Stimulated activated CD4-positive, alpha-beta T cell treated with anti-CD3 and anti-CD28 coated beads, Interleukin-1b, Interleukin-23, amount 100 ng/mL, for 24 hours (primary cell): Measurements from ENCODE around the gene AUH.

ENCODE experiments used
- DNase-seq, 4 experiments: peaks; one replicate each; pipeline ENCODE4 v3.0.0-alpha.2; 2020; ENCODE audit warnings: low read depth in 4 of 4, low spot score in 1 of 4

The AUH gene

GRCh38 chr9:91297306-91297705 lies 64.4 kb downstream of the AUH start:
- DNase-seq = no peak

DNA sequence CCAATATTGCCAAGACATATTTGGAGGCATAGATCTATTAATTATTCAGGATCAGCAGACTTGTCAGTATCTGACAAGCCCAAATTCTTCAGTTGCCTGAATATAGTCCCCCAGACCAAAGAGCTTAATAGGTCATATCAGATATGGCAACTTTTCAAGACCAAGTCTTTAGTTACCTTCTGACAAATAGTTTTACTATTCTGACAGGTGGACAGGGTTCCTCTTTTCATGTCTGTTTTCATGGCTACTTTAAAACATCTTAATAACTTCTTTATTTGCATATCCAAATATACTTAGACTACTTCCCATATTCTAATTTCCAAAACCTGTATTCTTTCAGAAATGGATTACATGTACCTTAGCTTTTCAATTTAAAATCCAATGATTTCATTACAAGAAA lies 65.4 kb downstream of the AUH start:
- no peak for DNase-seq

GRCh38 chr9:91295357-91295756 lies 66.4 kb downstream of the AUH start:
- no peak for DNase-seq

DNA sequence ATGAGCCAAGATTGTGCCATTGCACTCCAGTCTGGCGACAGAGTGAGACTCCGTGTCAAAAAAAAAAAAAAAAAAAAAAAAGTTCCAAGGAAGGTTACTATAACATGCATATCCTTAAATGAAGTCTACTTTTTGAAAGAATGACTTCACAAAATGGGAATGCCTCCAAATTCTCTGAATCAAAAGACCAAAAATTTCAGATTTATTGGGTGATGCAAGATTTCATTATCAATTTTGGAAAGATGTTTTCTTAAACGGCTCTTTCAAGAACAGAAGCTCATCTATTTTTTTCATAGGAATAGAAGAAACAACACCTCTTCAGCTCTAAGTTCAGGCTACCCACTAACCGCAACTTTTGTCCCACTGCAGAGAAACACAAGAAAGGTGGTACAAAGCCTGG lies 69.9 kb downstream of the AUH start:
- DNase-seq = no peak

DNA sequence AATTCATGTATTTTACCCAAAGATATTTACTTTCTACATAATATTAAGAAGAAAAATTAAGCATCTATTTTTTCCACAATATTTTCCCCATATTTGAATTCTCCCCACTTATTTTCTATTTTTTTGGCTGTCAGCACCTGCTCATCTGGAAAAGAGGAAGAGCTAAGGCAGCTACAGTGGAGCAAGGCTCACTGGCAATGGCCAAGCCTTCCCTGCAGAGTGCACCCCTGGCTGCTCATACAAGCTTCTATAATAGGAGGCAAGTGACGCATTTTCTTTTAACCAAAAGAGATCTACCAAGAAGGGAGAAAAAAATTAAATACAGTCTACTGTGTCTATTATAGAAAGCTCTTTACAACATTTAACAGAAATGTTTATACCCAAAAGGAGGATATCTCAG lies 72.5 kb downstream of the AUH start:
- no peak for DNase-seq

GRCh38 chr9:91285729-91286353 lies 75.9 kb downstream of the AUH start:
- DNase-seq = no peak

GRCh38 chr9:91282292-91282691 lies 79.4 kb downstream of the AUH start:
- no peak for DNase-seq

DNA sequence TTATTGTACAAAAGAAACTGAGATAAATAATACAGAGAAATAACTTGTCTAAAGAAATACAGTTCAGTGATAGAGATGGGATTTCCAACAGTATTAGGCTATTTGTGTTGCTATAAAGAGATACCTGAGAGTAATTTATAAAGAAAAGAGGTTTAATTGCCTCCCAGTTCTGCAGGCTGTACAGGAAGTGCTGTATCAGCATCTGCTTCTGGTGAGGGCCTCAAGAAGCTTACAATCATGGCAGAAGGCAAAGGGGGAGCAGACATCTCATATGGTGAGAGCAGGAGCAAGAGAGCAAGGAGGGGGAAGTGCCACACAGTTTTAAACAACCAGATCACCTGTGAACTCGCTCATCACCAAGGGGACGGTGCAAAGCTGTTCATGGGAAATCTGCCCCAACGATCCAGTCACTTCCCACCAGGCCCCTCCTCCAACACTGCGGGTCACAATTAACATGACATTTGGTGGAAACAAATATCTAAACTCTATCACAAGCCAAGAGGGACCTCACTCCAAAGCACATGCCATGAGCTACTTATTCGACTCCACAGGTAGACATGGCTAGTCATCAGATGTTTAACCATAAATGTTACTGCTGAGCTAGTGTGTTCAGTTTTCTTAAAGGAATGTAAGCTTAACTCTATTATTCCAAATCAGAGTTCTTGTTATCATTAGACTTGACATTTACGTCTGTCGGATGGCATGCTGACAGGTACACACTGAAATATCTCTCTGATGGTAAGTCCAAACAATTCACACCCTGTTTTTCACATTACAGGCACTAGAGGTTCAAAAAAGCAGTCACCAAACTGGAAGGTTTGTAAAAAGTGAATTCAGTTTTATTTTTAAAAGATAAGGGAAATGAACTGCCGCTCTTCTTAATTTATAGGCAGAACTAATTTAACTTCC lies 82.2 kb downstream of the AUH start:
- no peak for DNase-seq

DNA sequence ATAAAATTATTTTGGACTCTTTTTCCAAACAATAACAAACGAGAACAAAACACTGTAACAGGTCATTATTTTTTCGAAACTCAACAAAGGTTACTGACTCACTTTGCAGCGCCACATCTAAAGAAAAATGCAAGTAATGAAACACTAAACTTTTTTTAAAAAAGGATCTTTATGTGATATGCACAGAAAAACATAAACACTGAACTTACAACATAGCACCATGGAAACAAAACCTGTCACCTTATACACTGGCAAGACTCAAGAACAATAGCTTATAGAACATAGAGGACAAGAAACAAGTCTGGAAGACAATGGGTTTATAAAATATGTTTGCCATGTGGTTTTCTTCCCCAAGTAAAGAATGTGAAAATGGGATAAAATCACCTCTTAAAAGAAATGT lies 85.2 kb downstream of the AUH start:
- no peak for DNase-seq

- DNase-seq = no peak
Observed at GRCh38 chr9:91275655-91276054, 86.1 kb downstream of the AUH start.

DNA sequence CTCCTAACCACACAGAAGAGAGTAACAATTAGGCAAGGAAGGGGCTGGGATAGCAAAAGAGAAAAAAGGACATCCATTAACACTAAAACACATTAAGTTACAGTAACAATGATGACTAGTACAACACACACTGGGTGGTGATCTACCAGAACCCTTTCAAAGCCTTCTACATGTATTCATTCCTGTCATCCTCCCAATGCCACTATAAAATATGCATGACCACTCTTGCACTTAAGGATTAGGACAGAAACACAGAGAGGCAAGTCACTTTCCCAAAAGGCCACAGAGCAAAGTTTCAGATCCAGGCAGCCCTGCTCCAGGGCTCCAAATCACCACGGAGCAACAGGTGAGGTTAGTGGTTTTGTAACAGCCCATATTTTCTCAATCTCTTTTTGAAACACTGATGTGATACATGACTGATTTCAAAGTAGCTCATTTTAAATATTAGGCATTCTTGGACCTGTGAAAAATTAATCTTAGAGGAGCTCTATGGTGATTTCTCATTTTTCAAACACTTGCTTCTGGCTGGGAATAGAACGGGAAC lies 86.7 kb downstream of the AUH start:
- DNase-seq = no peak

DNA sequence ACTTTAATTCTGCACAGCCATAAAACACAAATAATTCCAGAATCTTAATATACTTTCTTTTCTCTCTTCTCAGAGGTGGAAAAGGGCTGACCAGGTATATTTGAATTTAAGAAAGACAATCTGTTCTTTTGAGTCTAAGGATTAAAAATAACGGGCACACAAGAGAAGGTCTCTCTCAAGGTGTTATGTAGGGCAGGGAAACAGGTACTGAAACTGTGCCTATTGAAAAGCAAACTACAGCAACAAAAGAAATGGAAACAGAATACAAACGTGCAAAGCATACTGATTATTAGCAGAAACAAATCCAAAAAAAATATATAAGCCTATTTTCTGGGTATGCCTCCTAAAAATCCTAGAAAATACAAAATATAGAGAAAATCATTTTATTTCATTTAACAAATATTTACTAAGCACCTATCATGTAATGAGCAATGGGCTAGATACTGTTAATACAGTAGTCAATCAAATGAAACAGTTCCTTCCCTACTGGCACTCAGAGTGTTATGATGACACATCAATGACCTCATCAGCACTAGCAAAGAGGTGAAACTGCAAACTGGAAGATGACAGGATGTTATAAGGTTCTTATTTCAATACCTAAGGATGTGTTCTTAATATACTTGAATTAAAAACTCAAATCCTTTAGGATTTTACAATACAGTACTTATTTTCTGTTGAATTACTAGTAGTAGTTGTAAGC lies 87.7 kb downstream of the AUH start:
- no peak for DNase-seq

DNA sequence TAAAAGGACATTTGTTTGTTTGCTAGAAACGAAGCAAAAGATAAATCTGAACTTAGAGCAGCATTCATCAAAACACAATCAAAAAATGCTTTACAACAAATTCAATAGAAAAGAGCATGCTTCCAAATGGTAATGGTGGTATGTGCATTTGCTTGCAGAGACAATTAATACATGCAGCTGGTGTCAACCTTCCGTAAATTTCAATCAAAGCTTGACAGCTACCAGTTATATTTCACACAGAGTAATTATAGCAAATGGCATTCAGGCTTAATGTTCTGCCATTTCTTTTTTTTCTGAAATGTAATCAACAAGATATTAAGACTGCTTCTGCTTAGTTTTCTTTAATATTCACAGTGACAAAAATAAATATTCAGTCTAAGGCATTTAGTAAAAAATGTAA lies 90.6 kb downstream of the AUH start:
- DNase-seq = no peak

DNA sequence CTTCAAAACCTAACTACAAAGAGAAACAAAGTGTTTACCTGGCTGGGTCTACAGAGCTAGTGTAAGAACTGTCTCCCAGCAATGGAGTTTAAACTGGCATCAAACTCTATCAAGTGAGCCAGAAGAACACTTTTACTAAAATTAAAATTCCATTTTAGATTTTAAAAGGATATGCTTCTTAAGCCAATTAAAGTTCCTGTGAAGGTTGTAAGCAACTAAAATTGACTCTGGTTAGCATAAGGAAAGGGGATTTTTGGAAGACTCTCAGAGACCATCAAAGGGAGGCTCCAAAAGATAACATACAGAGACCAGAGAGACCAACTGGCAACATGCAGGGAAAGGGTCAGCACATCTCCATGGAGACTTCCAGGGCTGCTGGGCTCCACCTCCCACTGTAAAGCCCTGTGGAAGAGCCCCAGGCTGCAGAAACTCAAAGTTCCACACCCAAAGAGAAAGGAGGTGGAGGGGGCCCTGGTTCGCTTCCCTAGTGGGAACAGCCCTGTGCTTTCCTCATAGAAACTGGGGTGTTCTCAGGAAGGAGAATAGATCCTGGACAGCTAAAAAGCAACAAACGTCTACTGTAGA lies 91.7 kb downstream of the AUH start:
- no peak for DNase-seq

- DNase-seq = no peak
Observed at GRCh38 chr9:91266448-91266847, 95.3 kb downstream of the AUH start.

- no peak for DNase-seq
Observed at GRCh38 chr9:91265514-91265913, 96.2 kb downstream of the AUH start.

GRCh38 chr9:91261417-91261816 lies 100.3 kb downstream of the AUH start:
- DNase-seq = no peak

GRCh38 chr9:91259162-91259561 lies 102.6 kb downstream of the AUH start:
- no peak for DNase-seq

GRCh38 chr9:91258451-91258850 lies 103.3 kb downstream of the AUH start:
- DNase-seq = no peak

DNA sequence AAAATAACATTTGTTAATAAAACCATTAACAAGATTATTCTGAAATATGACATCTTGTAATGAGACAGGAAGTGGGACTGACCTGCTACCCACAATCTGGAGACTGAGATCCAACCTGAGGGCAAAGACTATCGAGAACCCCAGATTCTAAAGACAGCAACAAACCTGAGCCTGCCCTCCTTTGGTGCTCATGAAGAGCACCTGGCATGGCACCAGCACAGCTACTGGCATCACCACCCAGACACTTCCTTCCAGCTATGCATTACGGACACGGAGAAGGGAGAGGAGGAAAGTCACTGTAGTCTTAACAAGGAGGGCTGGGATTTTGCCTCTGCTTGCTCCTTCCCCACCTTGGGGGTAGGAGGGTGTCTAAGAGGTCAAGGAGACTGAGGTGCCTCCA lies 105.5 kb downstream of the AUH start:
- no peak for DNase-seq

DNA sequence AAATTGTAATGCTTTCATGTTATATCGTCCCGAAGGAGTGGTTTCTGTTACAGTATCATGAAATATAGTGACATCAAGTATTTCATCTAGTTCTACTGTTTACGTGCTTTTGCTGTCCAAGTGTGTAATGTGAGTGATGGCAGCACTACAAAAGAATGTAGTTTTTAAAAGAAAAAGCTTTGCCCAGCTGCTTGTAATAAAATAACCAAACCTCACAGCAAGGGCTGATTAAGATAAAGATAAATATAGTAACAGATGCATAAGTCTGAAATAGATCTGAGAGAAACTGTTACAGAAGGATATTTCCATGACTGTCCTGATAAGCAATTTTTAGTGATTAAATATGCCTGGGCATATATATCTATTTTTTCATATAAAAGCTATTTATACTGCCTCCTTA lies 106.4 kb downstream of the AUH start:
- no peak for DNase-seq

- no peak for DNase-seq
Observed at GRCh38 chr9:91253488-91253887, 108.2 kb downstream of the AUH start.
